GM12892 (cell line): ENCODE results near the gene DENND6B.

Source experiments
- POLR2A ChIP-seq: IDR thresholded peaks from 2 replicates; pipeline ENCODE4 v1.6.1; 2011; ENCODE audit warnings: low read depth, low read length, control low read depth
- POLR2AphosphoS5 ChIP-seq: IDR thresholded peaks from 2 replicates; pipeline ENCODE4 v1.6.1; 2011; ENCODE audit warnings: low read depth, low read length, control low read depth
- TAF1 ChIP-seq: IDR thresholded peaks from 2 replicates; pipeline ENCODE4 v1.6.1; 2011; ENCODE audit warnings: low read depth, mild to moderate bottlenecking, control low read depth, low read length, borderline replicate concordance

GRCh38 chr22:50302041-50302541 is 24.7 kb downstream of the DENND6B start:
- TF ChIP-seq POLR2A (no peak), POLR2AphosphoS5 (no peak), TAF1 (no peak)
